Ectodermal cell (in vitro differentiated cells): ENCODE measurements around the gene SLC11A1.

Source experiments
- H3K27ac ChIP-seq: 2 replicates; pipeline ENCODE4 v1.7.0; 2013; ENCODE audit warnings: mild to moderate bottlenecking, low read depth, low read length; ENCODE audit not compliant: insufficient read depth, poor library complexity, severe bottlenecking
- H3K27me3 ChIP-seq: 2 replicates; pipeline ENCODE4 v1.7.0; 2013; ENCODE audit warnings: mild to moderate bottlenecking, low read length; ENCODE audit not compliant: insufficient read depth, control insufficient read depth, poor library complexity, severe bottlenecking
- H3K36me3 ChIP-seq: one replicate; pipeline ENCODE4 v1.7.0; 2013; ENCODE audit warnings: low read length; ENCODE audit not compliant: control insufficient read depth, insufficient read depth
- H3K4me1 ChIP-seq: one replicate; pipeline ENCODE4 v1.7.0; 2013; ENCODE audit warnings: low read length; ENCODE audit not compliant: control insufficient read depth, insufficient read depth
- H3K4me3 ChIP-seq: 2 replicates; pipeline ENCODE4 v1.7.0; 2013; ENCODE audit warnings: low read depth, low read length, control low read depth; ENCODE audit not compliant: insufficient read depth
- H3K9me3 ChIP-seq: 2 replicates; pipeline ENCODE4 v1.7.0; 2013; ENCODE audit warnings: mild to moderate bottlenecking, low read length, moderate library complexity; ENCODE audit not compliant: control insufficient read depth
- WGBS, 2 experiments: methylation state at CpG; one replicate each; pipeline ENCODE4 v1.1.7; 2013; ENCODE audit warnings: missing lambda C conversion rate in 2 of 2; 5-methylcytosine and 5-hydroxymethylcytosine counted together

SLC11A1 gene

DNA sequence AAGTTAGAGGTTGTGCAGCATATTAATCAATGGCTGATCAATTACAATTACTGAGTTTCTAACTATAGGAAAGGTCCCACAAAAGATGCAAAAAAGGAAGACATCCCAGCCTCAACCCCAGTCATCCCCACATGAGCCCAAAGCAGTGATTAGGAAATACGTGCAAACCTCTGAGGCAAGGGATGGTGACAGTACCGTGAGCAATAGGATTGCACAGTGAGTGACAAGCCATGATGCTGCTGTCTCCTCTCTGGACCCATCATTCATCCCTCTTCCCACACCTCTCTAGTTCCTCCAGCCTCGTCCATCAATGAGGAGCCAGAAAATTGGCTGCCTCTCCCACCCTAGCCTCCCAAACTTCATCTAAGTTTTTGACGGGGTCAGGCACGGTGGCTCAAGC, 4.0 kb upstream of the SLC11A1 start:
- no peak overlapping the region for H3K27ac ChIP-seq
- H3K4me3 ChIP-seq: no peak overlapping the region
- WGBS, 2 experiments: 83 to 87% methylated on average over 5 of the region's 5 CpGs
- H3K27me3 ChIP-seq: no peaks in the 10 kb centered on the region
- H3K9me3 ChIP-seq: no peaks in the 10 kb centered on the region
- H3K36me3 ChIP-seq: no peaks in the 10 kb centered on the region
- H3K4me1 ChIP-seq: no peaks in the 10 kb centered on the region

DNA sequence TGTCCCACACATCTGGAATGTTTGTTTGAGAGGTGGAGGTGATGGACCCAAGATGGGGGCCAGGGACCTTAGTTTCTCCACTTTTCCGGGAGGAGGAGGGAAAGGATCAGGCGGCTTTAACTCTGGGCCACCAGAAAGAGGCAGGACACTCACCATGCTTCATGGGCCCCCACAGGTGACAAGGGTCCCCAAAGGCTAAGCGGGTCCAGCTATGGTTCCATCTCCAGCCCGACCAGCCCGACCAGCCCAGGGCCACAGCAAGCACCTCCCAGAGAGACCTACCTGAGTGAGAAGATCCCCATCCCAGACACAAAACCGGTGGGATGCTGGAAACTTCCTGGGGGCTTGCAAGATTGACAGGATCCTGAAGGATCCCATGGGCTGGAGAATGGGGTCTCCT, 712 bp downstream of the SLC11A1 start:
- no peak overlapping the region for H3K4me3 ChIP-seq
- H3K4me1 ChIP-seq: no peaks in the 10 kb centered on the region
- no peaks in the 10 kb centered on the region for H3K36me3 ChIP-seq
- no peak overlapping the region for H3K27ac ChIP-seq
- no peaks in the 10 kb centered on the region for H3K9me3 ChIP-seq
- 90 to 92% methylated on average over 6 of the region's 6 CpGs for WGBS, 2 experiments
- peaks cover 11% of the 10 kb centered on the region for H3K27me3 ChIP-seq

DNA sequence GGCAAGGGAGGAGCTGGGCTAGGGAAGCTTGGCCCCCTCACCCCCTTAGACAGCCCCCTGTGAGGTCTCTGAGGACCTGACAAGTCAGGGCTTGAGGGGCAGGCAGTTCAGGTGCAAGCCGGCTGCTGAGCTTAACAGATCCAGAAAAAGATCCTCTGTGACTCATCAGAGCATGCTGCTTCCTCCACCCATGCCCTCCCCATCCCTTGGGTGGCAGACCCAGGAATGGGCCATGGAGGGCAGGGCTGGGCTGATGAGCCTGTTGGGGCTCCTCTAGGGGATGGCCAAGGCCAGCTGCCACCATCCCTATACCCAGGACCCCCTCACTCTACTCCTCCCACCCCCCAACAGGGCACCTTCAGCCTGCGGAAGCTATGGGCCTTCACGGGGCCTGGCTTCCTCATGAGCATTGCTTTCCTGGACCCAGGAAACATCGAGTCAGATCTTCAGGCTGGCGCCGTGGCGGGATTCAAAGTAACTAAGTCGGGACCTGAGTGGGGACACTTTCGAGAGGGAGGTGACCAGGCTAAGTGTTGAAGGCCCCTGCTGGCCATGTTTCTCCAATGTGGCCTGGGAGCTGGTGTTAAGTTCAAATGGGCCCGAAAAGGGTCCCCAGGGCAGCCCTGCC, 1.9 kb downstream of the SLC11A1 start:
- H3K27ac ChIP-seq: no peak overlapping the region
- no peak overlapping the region for H3K4me3 ChIP-seq
- no peaks in the 10 kb centered on the region for H3K9me3 ChIP-seq
- H3K4me1 ChIP-seq: no peaks in the 10 kb centered on the region
- WGBS, 2 experiments: 89 to 93% methylated on average over 10 of the region's 10 CpGs
- no peaks in the 10 kb centered on the region for H3K36me3 ChIP-seq
- H3K27me3 ChIP-seq: peaks cover 16% of the 10 kb centered on the region

DNA sequence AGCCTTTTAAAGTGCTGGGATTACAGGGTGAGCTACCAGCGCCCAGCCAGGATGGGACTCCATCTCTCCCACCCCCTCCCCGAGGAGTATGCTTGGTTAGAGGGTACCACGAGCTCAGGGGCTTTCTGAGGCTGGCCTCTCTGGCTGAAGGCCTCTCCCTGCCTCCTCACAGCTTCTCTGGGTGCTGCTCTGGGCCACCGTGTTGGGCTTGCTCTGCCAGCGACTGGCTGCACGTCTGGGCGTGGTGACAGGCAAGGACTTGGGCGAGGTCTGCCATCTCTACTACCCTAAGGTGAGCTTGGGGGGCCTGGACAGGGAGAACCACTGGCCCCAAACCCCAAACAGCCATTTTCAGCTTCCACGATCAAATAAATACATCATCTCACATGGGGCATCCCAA, 2.9 kb downstream of the SLC11A1 start:
- 86 to 88% methylated on average over 8 to 9 of the region's 9 CpGs for WGBS, 2 experiments
- Histone ChIP-seq H3K36me3 (no peaks in the 10 kb centered on the region), H3K9me3 (no peaks in the 10 kb centered on the region), H3K27ac (no peak overlapping the region), H3K27me3 (peaks cover 16% of the 10 kb centered on the region), H3K4me3 (no peak overlapping the region), H3K4me1 (no peaks in the 10 kb centered on the region)

DNA sequence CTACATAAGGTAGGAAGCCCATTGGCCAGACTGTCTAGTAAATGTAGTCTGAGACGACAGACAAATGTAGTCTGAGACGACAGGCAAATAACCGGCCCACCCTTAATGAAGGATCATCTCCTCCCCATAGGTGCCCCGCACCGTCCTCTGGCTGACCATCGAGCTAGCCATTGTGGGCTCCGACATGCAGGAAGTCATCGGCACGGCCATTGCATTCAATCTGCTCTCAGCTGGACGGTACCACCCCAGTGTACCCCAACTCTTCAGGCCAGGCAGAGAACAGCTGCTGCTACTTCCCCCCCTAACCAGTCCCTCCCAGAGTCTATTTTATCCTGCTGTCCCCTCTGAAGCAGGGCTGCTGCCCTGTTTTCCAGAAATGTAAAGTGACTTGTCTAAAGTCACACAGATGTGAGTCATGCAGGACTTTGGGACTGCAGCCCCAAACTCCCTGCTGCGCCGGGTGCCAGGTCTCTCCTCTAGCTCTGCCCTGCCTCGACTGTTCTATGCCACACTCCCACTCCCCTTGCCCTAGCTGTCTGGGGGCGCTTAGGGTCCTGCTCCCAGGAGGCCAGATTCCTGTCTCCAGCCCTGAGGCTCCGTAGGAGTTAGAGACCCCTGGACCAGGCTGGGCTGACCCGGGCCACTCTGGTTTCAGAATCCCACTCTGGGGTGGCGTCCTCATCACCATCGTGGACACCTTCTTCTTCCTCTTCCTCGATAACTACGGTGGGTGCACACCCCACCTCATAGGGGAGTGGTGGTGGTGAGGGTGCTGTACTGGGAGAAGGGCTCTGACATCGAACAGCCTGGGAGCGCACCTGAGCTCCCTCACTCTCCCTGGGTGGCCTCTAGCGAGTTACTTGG, 4.7 kb downstream of the SLC11A1 start:
- H3K27ac ChIP-seq: no peak overlapping the region
- 79 to 83% methylated on average over 23 of the region's 23 CpGs for WGBS, 2 experiments
- no peaks in the 10 kb centered on the region for H3K36me3 ChIP-seq
- H3K4me1 ChIP-seq: no peaks in the 10 kb centered on the region
- H3K27me3 ChIP-seq: peaks cover 16% of the 10 kb centered on the region
- no peak overlapping the region for H3K4me3 ChIP-seq
- no peaks in the 10 kb centered on the region for H3K9me3 ChIP-seq

DNA sequence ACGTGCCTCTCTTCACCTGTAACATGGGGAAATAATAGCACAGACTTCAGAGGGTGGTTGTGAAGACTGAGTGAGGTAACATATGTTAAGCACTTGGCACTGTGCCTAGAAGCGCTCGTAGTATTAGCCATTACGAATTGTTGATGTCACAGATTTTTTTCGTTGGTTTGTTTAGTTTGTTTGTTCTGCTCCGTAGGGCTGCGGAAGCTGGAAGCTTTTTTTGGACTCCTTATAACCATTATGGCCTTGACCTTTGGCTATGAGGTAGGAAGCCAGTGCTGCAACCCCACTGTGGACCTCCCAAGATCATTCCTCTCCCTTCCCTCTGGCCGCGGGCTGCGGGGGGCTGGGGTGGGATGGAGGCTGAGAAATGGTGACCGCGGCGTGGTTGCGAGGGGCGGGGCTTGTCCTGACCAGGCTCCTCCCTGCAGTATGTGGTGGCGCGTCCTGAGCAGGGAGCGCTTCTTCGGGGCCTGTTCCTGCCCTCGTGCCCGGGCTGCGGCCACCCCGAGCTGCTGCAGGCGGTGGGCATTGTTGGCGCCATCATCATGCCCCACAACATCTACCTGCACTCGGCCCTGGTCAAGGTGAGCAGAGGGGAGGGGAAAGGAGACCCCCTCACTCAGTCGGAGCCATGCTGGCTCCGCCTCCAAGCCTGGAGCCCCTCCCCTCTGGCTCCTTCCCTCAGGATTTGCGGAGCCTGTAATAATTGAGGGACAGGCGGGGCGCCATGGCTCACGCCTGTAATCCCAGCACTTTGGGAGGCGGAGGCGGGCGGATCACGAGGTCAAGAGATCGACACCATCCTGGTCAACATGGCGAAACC, 5.5 kb downstream of the SLC11A1 start:
- peak overlapping the region; percentile 45 for H3K4me3 ChIP-seq
- H3K27me3 ChIP-seq: peaks cover 16% of the 10 kb centered on the region
- H3K9me3 ChIP-seq: no peaks in the 10 kb centered on the region
- H3K36me3 ChIP-seq: no peaks in the 10 kb centered on the region
- WGBS, 2 experiments: 15% methylated on average over 38 of the region's 38 CpGs
- H3K27ac ChIP-seq: no peak overlapping the region
- H3K4me1 ChIP-seq: no peaks in the 10 kb centered on the region

DNA sequence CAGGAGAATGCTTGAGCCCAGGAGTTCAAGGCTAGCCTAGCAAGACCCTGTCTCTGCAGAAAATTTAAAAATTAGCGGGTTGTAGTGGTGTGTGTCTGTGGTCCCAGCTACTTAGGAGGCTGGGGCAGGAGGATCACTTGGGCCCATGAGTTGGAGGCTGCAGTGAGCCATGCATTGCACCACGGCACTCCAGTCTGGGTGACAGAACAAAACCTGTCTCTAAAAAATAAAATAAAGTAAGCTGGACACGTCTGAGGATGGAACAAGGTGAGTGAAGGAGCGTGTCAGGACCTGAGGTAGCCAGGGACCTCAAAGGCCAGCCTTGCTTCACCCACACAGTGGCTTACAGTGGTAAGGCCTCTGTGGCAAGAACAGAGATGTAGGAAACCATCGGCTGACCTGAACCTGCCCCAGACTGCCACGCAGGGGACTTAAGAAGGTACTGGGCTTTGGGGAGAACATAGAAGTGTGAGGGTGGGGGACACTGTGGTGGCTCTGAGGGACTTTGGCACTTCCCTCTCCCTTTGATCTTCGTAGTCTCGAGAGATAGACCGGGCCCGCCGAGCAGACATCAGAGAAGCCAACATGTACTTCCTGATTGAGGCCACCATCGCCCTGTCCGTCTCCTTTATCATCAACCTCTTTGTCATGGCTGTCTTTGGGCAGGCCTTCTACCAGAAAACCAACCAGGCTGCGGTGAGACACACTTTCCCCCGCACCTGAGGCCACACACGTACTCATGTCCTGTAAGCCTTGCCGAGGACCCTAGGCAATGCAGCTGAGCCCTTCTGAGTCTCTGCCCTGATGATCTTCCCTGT, 7.5 kb downstream of the SLC11A1 start:
- H3K27me3 ChIP-seq: peaks cover 16% of the 10 kb centered on the region
- 92 to 95% methylated on average over 17 of the region's 17 CpGs for WGBS, 2 experiments
- H3K27ac ChIP-seq: no peak overlapping the region
- no peaks in the 10 kb centered on the region for H3K36me3 ChIP-seq
- H3K4me1 ChIP-seq: no peaks in the 10 kb centered on the region
- no peaks in the 10 kb centered on the region for H3K9me3 ChIP-seq
- H3K4me3 ChIP-seq: no peak overlapping the region

DNA sequence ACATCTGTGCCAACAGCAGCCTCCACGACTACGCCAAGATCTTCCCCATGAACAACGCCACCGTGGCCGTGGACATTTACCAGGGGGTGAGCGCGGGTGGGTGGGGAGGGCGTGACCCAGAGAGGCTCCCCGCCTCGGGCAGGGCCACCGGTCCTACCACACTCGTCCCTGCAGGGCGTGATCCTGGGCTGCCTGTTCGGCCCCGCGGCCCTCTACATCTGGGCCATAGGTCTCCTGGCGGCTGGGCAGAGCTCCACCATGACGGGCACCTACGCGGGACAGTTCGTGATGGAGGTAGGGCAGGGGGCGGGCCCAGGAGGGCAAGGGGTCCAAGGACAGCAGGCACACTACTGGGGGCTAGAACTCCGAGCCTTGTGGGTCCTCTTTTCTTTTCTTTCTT, 9.1 kb downstream of the SLC11A1 start:
- H3K9me3 ChIP-seq: no peaks in the 10 kb centered on the region
- 94 to 95% methylated on average over 23 of the region's 23 CpGs for WGBS, 2 experiments
- H3K4me3 ChIP-seq: no peak overlapping the region
- H3K36me3 ChIP-seq: no peaks in the 10 kb centered on the region
- no peaks in the 10 kb centered on the region for H3K4me1 ChIP-seq
- H3K27ac ChIP-seq: no peak overlapping the region
- peaks cover 16% of the 10 kb centered on the region for H3K27me3 ChIP-seq

DNA sequence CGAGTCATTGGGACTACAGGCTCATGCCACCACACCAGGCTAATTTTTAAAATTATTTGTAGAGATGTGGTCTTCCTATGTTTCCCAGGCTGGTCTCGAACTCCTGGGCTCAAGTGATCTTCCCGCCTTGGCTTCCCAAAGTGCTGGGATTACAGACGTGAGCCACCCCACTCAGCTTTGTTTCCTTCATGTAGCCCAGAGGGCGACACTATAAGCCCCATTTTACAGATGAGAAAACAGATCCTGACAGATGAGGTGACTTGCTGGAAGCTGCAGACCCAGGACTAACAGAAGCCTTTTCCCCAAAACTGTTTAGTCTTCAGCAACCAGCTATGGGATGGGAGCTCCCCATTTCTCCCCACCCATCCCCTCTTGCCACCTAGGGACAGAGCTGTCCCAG, 10.4 kb downstream of the SLC11A1 start:
- Histone ChIP-seq H3K27ac (no peak overlapping the region), H3K4me3 (no peak overlapping the region), H3K36me3 (no peaks in the 10 kb centered on the region), H3K27me3 (peaks cover 21% of the 10 kb centered on the region), H3K9me3 (no peaks in the 10 kb centered on the region), H3K4me1 (peaks cover 10% of the 10 kb centered on the region)
- 91 to 92% methylated on average over 5 of the region's 5 CpGs for WGBS, 2 experiments
